HepG2 (cell line): ENCODE results near the gene MAEA. TPM values are rescaled to one million over a fixed set of nuclear protein-coding genes. Genes with fewer than 3 reads are reported as not detected.

ENCODE experiments used
- DRAP1 ChIP-seq: IDR thresholded peaks from 2 replicates; pipeline ENCODE4 v1.6.1; 2016; ENCODE audit warnings: missing genetic modification reagents, missing compliant biosample characterization
- HNF4A ChIP-seq: sonication (generic); formaldehyde crosslinking; IDR thresholded peaks from 2 replicates; pipeline ENCODE4 v1.4.0; 2020; ENCODE audit warnings: missing genetic modification reagents
- HNRNPUL1 ChIP-seq: fragments of 200-400 bp; formaldehyde crosslinking; IDR thresholded peaks from 2 replicates; pipeline ENCODE4 v1.6.1; 2017; ENCODE audit warnings: low read depth, mild to moderate bottlenecking, low read length, moderate library complexity
- MEIS1 ChIP-seq: sonication (generic); formaldehyde crosslinking; IDR thresholded peaks from 2 replicates; pipeline ENCODE4 v1.9.0; 2021; ENCODE audit warnings: mild to moderate bottlenecking, missing genetic modification reagents, moderate library complexity, borderline replicate concordance
- POLR2AphosphoS5 ChIP-seq: IDR thresholded peaks from 2 replicates; pipeline ENCODE4 v1.6.1; 2012; ENCODE audit warnings: low read depth, low read length
- RCOR2 ChIP-seq: IDR thresholded peaks from 2 replicates; pipeline ENCODE4 v1.6.1; 2016; ENCODE audit warnings: missing biosample characterization, missing genetic modification reagents
- RNF219 ChIP-seq: sonication (generic); formaldehyde crosslinking; IDR thresholded peaks from 2 replicates; pipeline ENCODE4 v1.5.0; 2020; ENCODE audit warnings: mild to moderate bottlenecking, missing genetic modification reagents
- SAP130 ChIP-seq: IDR thresholded peaks from 2 replicates; pipeline ENCODE4 v1.6.1; 2016; ENCODE audit warnings: low read depth
- SOX13 ChIP-seq, 3 experiments: fragments of 450-650 bp in 1 of 3; sonication (generic) in 1 of 3; formaldehyde crosslinking in 1 of 3; IDR thresholded peaks in 2 of 3; conservative IDR thresholded peaks in 1 of 3; 2 replicates each; pipeline versions ENCODE4 v1.5.0 to v1.6.1; 2016 to 2020; ENCODE audit warnings: antibody characterized with exemption in 1 of 3, mild to moderate bottlenecking in 1 of 3, missing compliant biosample characterization in 1 of 3, missing genetic modification reagents in 1 of 3, moderate library complexity in 1 of 3
- YEATS2 ChIP-seq: sonication (generic); formaldehyde crosslinking; IDR thresholded peaks from 2 replicates; pipeline ENCODE4 v1.4.0; 2020; ENCODE audit warnings: missing genetic modification reagents, borderline replicate concordance
- YY1 ChIP-seq: IDR thresholded peaks from 2 replicates; pipeline ENCODE4 v1.6.1; 2011; ENCODE audit warnings: low read length, low read depth, moderate library complexity, mild to moderate bottlenecking; ENCODE audit not compliant: insufficient read depth, insufficient replicate concordance
- ZFP91 ChIP-seq: sonication (generic); formaldehyde crosslinking; IDR thresholded peaks from 2 replicates; pipeline ENCODE4 v1.9.0; 2022; ENCODE audit warnings: missing genetic modification reagents, mild to moderate bottlenecking, borderline replicate concordance
- ZNF326 ChIP-seq: sonication (generic); formaldehyde crosslinking; IDR thresholded peaks from 2 replicates; pipeline ENCODE4 v1.4.0; 2020; ENCODE audit warnings: missing genetic modification reagents, borderline replicate concordance
- ZNF609 ChIP-seq: sonication (generic); formaldehyde crosslinking; IDR thresholded peaks from 2 replicates; pipeline ENCODE4 v1.4.0; 2020; ENCODE audit warnings: mild to moderate bottlenecking, missing genetic modification reagents, borderline replicate concordance
- ZNF788 ChIP-seq: sonication (generic); formaldehyde crosslinking; IDR thresholded peaks from 2 replicates; pipeline ENCODE4 v1.5.0; 2020; ENCODE audit warnings: mild to moderate bottlenecking, missing genetic modification reagents, borderline replicate concordance
- ZNF800 ChIP-seq: sonication (generic); formaldehyde crosslinking; IDR thresholded peaks from 2 replicates; pipeline ENCODE4 v1.4.0; 2020; ENCODE audit warnings: missing genetic modification reagents
- polyA plus RNA-seq, 8 experiments: library from polyadenylated mRNA; depleted of rRNA in 3 of 8; stranded (reverse) in 7 of 8; unstranded in 1 of 8; fragments of >200 nt; fragmentation: Illumina TruSeq in 4 of 8; extraction: Trizol in 4 of 8; gene quantifications; 2 replicates each; pipeline versions ENCODE4 v1.2.1 to v1.2.3, GENCODE V29; 2011 to 2016; ENCODE audit warnings: low read depth in 4 of 8, missing spikeins in 1 of 8, mixed read lengths in 1 of 8; ENCODE audit not compliant: insufficient read depth in 1 of 8
- total RNA-seq, 5 experiments: library from RNA; depleted of rRNA; stranded (reverse); fragments of >200 nt; fragmentation: Illumina TruSeq; extraction: Trizol; gene quantifications; 2 replicates each; pipeline ENCODE4 v1.2.3, GENCODE V29; 2016; ENCODE audit warnings: low read depth in 1 of 5

The MAEA gene
- total and polyA plus RNA-seq, 2 of the 13 experiments (the other 11 are each of a cell fraction or from before 2014, with no cell fraction given): 52.0 to 57.1 TPM

GRCh38 chr4:1309261-1310010 is 19.7 kb downstream of the MAEA start (continued):
- TF ChIP-seq ZNF800 (CRISPR knock-in tag): peak; percentile 39; the same call in 1 of the 2 replicates
- 0 out of 2 replicates have a peak, but pooled peaks have one; percentile 13 for TF ChIP-seq HNF4A (CRISPR knock-in tag)
- peak; percentile 60; the same call in 1 of the 2 replicates for TF ChIP-seq ZNF609 (CRISPR knock-in tag)
- peak; percentile 30 for TF ChIP-seq POLR2AphosphoS5
- no peak for TF ChIP-seq MEIS1
- TF ChIP-seq HNRNPUL1: no peak
- TF ChIP-seq DRAP1 (CRISPR knock-in tag): peak; percentile 51; the same call in 1 of the 2 replicates
- peak; percentile 96 for TF ChIP-seq SAP130 (CRISPR knock-in tag)
- peak; percentile 63; the same call in 1 of the 2 replicates for TF ChIP-seq YEATS2 (CRISPR knock-in tag)
- 0 out of 2 replicates have a peak, but pooled peaks have one; percentile 50 for TF ChIP-seq SOX13 (IDR thresholded peaks at IDR 0.05)
- TF ChIP-seq SOX13 (CRISPR knock-in tag; conservative IDR thresholded peaks at IDR 0.05 in 1 of 2, IDR thresholded peaks at IDR 0.05 in 1 of 2): peak in 1 of 2 experiments; percentile 31; a peak in 1 of 4 replicates
- peak; percentile 60; the same call in 1 of the 2 replicates for TF ChIP-seq ZNF788 (CRISPR knock-in tag)
- no peak for TF ChIP-seq YY1
- TF ChIP-seq RNF219 (CRISPR knock-in tag): no peak
- 0 out of 2 replicates have a peak, but pooled peaks have one; percentile 45 for TF ChIP-seq ZNF326
- no peak for TF ChIP-seq RCOR2
- peak; percentile 80; the same call in 1 of the 2 replicates for TF ChIP-seq ZFP91 (CRISPR knock-in tag)
